GM23248 (cell line): ENCODE results near the gene SESN1.

Source experiments
- EZH2 ChIP-seq: fragments of 200-600 bp; sonication (generic); IDR thresholded peaks from 2 replicates; pipeline ENCODE4 v1.6.1; 2018; ENCODE audit warnings: antibody characterized with exemption, mild to moderate bottlenecking; ENCODE audit not compliant: insufficient read depth, poor library complexity, severe bottlenecking
- EZH2phosphoT487 ChIP-seq: fragments of 200-600 bp; sonication (generic); IDR thresholded peaks from 2 replicates; pipeline ENCODE4 v1.6.1; 2018; ENCODE audit warnings: antibody characterized with exemption, moderate library complexity, mild to moderate bottlenecking, low read depth; ENCODE audit not compliant: insufficient read depth

DNA sequence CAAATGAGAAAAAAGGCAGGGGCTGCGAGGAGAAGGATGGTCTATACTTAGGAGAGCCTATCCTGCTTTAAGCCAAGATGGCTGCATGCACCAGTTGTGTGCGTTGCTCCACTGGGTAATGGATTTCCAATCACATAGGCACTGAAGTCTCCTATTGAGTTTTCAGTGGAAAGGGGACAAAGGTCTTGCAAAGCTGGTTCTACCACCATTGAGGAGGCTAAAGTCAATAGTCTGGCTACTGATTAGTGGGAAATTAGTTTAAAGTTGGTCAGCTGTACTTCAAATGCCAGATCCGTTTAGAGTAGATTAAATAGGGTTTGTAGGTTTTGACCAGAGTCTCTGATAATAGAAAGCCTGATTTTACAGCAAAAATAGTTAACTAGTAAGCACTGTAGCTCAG is 104.9 kb downstream of the SESN1 start:
- no peak for TF ChIP-seq EZH2phosphoT487
- no peak for TF ChIP-seq EZH2
